Measurements from ENCODE around the gene TFF1.

The TFF1 gene

DNA sequence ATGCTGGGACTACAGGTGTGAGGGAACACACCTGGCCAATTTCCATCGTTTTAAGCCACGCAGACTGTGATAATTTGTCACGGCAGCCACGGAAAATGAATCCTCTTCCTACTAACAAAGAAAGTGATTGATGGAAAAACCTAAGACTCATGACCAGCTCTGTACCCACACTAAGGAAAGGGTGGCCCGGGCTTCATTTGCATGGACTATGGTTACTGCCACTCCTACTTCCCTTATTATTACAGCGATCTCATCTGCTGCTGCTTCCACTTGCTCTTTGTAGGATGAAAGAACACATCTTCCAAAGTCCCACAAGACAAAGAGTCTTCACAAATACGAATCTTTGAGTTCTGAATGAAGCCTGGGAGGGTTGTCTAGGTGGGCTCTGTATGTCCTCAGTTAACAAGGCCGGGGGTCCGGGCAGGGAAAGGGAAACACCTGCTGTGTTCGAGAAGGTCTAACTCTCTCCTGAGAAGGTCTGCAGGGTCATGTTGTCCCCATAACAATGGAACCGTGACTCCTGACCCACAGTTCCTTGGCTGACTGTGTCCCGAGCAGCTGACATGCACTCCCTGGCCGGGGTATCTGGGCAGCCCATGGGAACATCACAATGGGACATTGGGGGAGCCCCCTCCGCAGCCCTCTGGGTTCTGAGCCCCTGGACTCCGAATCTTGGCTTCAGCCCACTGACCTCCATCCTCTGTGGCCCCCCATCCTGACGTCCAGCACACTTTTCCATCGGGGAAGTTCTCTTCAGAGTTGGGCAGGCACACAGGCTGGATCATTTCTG is 13.3 kb upstream of the TFF1 start:
- no peak for FAIRE-seq

- no peak for FAIRE-seq
These were observed 12.1 kb upstream of the TFF1 start for GRCh38 chr21:42378418-42378817.

GRCh38 chr21:42377951-42378340 is 11.6 kb upstream of the TFF1 start:
- no peak for FAIRE-seq

GRCh38 chr21:42377211-42377950 is 11.0 kb upstream of the TFF1 start:
- FAIRE-seq: no peak

DNA sequence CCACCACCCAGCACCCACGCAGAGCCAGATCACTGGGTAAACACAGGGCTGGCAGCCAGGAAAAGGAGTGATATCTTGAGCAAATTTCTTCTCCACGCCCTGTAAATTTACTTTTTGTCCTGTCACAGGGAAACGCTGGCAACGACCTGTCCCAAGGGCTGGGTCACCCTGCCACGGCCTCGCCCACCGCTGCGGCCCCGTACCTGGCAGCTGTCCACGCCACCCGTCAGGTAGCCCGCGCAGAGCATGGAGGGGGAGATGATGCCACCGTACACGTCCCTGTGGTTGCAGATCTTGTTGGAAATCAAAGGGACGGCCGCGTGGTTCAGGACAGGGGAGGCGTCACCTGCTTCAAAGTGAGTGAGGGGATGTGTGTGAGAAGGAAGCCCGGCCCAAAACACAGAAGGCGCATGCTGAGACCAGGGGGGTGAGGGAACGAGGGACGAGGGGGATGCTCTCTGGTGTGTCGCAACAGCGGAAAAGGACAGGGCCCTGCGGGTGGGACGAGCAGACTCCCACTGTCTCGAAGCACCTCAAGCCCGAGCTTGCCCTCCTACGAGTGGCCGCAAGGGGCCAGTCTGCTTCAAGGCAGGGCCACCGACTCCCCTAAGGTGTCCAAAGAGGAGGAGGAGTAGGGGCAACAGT is 10.1 kb upstream of the TFF1 start:
- no peak for FAIRE-seq

GRCh38 chr21:42375966-42376337 is 9.6 kb upstream of the TFF1 start:
- FAIRE-seq: no peak

GRCh38 chr21:42375506-42375905 is 9.2 kb upstream of the TFF1 start:
- FAIRE-seq: no peak

- no peak for FAIRE-seq
These were observed 8.6 kb upstream of the TFF1 start for GRCh38 chr21:42374864-42375499.

- FAIRE-seq: no peak
These were observed 8.1 kb upstream of the TFF1 start for GRCh38 chr21:42374457-42374856.

DNA sequence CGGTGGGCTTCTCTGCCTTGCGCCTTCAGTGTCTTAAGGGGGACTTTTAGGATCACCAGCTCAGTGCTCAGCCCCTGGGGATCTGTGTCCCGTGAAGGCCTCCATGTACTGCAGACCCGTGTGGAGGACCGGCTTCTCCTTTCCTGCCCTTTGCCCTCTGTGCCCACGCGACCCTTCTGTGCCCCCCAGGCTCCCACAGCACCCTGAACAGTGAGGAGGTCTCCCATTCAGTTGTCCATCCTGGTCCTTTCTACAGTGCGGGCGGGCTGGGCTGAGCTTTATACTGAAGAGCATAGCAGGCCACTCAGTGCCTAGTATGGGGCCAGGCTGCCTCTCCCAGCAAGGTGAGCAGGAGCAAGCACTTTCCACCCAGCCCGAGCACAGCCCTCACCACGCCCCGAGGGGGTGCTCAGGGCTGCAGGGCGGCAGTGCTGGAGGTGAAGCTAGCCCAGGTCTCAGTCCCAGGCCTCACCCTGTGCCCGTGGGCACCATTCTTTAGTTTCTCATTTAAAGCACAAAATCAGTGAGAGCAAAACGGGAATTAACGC is 7.6 kb upstream of the TFF1 start:
- FAIRE-seq: no peak

GRCh38 chr21:42373196-42373907 is 7.0 kb upstream of the TFF1 start:
- FAIRE-seq: no peak

DNA sequence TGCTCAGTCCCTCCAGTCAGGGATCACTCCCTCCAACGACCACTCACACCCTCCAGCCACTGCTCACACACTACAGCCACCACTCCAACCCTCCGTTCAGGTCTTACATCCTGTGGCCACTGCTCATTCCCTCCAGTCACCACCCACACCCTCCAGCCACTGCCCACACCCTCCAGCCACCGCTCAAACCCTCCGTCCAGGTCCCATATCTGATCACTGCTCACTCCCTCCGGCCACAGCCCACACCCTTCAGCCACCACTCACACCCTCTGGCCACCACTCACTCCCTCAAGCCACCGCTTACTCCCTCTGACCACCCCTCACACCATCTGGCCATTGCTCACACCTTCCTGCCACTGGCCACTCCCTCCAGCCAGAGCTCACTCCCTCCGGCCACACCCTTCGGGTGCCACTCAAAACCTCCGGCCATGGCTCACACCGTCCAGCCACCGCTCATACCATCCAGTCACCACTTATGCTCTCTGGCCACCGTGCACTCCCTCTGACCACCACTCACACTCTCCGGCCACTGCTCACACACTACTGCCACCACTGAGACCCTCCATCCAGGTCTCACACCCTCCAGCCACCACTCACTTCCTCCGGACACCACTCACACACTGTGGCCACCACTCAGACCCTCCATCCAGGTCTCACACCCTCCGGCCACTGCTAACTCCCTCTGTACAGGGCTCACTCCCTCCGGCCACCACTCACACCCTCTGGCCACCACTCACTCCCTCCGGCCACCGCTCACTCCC is 4.7 kb upstream of the TFF1 start:
- no peak for FAIRE-seq

- FAIRE-seq: no peak
These were observed 3.5 kb upstream of the TFF1 start for GRCh38 chr21:42369821-42370220.

- no peak for FAIRE-seq
These were observed 1.2 kb upstream of the TFF1 start for GRCh38 chr21:42367367-42368165.

GRCh38 chr21:42365770-42366169 is 565 bp downstream of the TFF1 start:
- FAIRE-seq: no peak

GRCh38 chr21:42364304-42364865 is 1.9 kb downstream of the TFF1 start:
- FAIRE-seq: no peak

- no peak for FAIRE-seq
These were observed 3.0 kb downstream of the TFF1 start for GRCh38 chr21:42363312-42363711.

DNA sequence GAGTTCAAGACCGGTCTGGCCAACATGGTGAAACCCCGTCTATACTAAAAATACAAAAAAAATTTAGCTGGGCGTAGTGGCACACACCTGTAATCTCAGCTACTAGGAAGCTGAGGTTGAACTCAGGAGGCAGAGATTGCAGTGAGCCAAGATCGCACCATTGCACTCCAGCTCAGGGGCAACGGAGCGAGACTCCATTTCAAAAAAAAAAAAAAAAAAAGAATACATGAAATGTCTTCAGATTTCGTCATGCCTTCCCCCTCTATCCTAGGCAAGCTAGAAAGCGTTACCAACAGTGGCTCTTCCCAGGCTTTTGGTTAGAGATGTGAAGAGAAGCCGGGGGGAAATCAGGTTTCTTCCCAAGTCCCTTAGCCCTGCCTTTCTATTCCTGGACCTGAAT is 3.6 kb downstream of the TFF1 start:
- FAIRE-seq: no peak

GRCh38 chr21:42362198-42362597 is 4.1 kb downstream of the TFF1 start:
- FAIRE-seq: no peak

DNA sequence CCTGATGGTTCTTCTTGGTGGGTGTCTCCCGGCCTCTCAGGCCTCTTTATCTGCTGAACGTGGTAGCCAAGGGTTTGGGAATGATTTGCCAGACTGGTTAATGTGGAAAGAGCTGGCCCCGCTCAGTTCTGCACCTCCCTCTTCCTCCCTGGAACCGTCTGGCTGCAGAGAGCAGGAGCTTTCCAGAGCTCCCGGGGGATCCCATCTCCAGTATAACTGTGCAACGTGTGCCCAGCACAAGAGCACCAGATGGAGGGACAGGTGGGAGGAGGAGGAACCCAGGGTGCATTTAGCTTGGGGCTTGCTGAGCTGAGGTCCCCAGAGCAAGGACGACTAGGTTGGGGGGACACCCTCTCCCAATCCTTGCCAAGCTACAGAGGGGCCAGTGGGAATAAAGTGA is 5.0 kb downstream of the TFF1 start:
- no peak for FAIRE-seq

Data from colon (tissue), 2 donors.